ENCODE data around the gene TRUB1.

GRCh38 chr10:115023715-115024114 is 85.7 kb downstream of the TRUB1 start:
- no peak for TF ChIP-seq CTCF (IDR thresholded peaks at IDR 0.05; ENCODE audit: extremely low read depth in 1 of 2, insufficient read depth in 1 of 2, low read depth in 1 of 2, low read length in 2 of 2)
- TF ChIP-seq POLR2A (IDR thresholded peaks at IDR 0.05; ENCODE audit: low read depth, low read length) = no peak
- no peak for TF ChIP-seq POLR2AphosphoS5 (IDR thresholded peaks at IDR 0.05; ENCODE audit: insufficient read depth, low read depth, low read length)
- no peak for TF ChIP-seq EZH2 (IDR thresholded peaks at IDR 0.05; ENCODE audit: borderline replicate concordance, low read depth, low read length, severe bottlenecking)
- no peak for TF ChIP-seq JUN (IDR thresholded peaks at IDR 0.05; ENCODE audit: borderline replicate concordance, insufficient read depth, insufficient read length, low read depth)
